Mononuclear cell (primary cell): ENCODE results near the gene RAX2. TPM values are rescaled to one million over a fixed set of nuclear protein-coding genes. Genes with fewer than 3 reads are reported as not detected.

Experiments
- H3K27me3 ChIP-seq: 2 replicates; pipeline ENCODE4 v1.6.0; 2011; ENCODE audit warnings: low read length, control low read depth; ENCODE audit not compliant: insufficient read depth
- H3K4me1 ChIP-seq: 2 replicates; pipeline ENCODE4 v1.5.1; 2011; ENCODE audit warnings: mild to moderate bottlenecking, low read length, control low read depth; ENCODE audit not compliant: insufficient read depth
- H3K4me3 ChIP-seq: 2 replicates; pipeline ENCODE4 v1.5.1; 2011; ENCODE audit warnings: mild to moderate bottlenecking, low read length, moderate library complexity
- H3K9me3 ChIP-seq: 2 replicates; pipeline ENCODE4 v1.5.1; 2011; ENCODE audit warnings: low read depth, mild to moderate bottlenecking, control low read depth, low read length
- total RNA-seq: library from RNA; depleted of rRNA; stranded (reverse); fragments of >200 nt; gene quantifications from one replicate; pipeline ENCODE4 v1.2.3, GENCODE V29; 2012

Gene RAX2
- total RNA-seq, 1 donor: not detected

- H3K4me1 ChIP-seq: peaks cover 20% of the 10 kb centered on the region
- H3K27me3 ChIP-seq: no peaks in the 10 kb centered on the region
- no peak overlapping the region for H3K4me3 ChIP-seq
- no peaks in the 10 kb centered on the region for H3K9me3 ChIP-seq
Observed at GRCh38 chr19:3807574-3808354, 35.7 kb upstream of the RAX2 start.

GRCh38 chr19:3807131-3807480 lies 35.1 kb upstream of the RAX2 start:
- Histone ChIP-seq H3K9me3 (no peaks in the 10 kb centered on the region), H3K4me1 (peaks cover 14% of the 10 kb centered on the region), H3K4me3 (no peak overlapping the region), H3K27me3 (no peaks in the 10 kb centered on the region)

GRCh38 chr19:3805859-3806258 lies 33.8 kb upstream of the RAX2 start:
- H3K4me1 ChIP-seq: peaks cover 18% of the 10 kb centered on the region

GRCh38 chr19:3804429-3804828 lies 32.4 kb upstream of the RAX2 start:
- no peaks in the 10 kb centered on the region for H3K9me3 ChIP-seq
- peaks cover 6% of the 10 kb centered on the region for H3K27me3 ChIP-seq
- H3K4me3 ChIP-seq: no peak overlapping the region
- peaks cover 13% of the 10 kb centered on the region for H3K4me1 ChIP-seq

More at GRCh38 chr19:3805859-3806258, 33.8 kb upstream of the RAX2 start:
- H3K27me3 ChIP-seq: peaks cover 4% of the 10 kb centered on the region
- no peaks in the 10 kb centered on the region for H3K9me3 ChIP-seq
- no peak overlapping the region for H3K4me3 ChIP-seq

- Histone ChIP-seq H3K4me3 (no peak overlapping the region), H3K4me1 (peaks cover 17% of the 10 kb centered on the region), H3K9me3 (no peaks in the 10 kb centered on the region), H3K27me3 (peaks cover 6% of the 10 kb centered on the region)
Observed at GRCh38 chr19:3803986-3804385, 32.0 kb upstream of the RAX2 start.

- H3K27me3 ChIP-seq: peaks cover 6% of the 10 kb centered on the region
- no peaks in the 10 kb centered on the region for H3K9me3 ChIP-seq
- H3K4me1 ChIP-seq: peaks cover 23% of the 10 kb centered on the region
- no peak overlapping the region for H3K4me3 ChIP-seq
Observed at GRCh38 chr19:3803114-3803888, 31.3 kb upstream of the RAX2 start.

GRCh38 chr19:3801412-3802096 lies 29.5 kb upstream of the RAX2 start:
- Histone ChIP-seq H3K27me3 (peaks cover 6% of the 10 kb centered on the region), H3K4me3 (no peak overlapping the region), H3K4me1 (peaks cover 30% of the 10 kb centered on the region), H3K9me3 (no peaks in the 10 kb centered on the region)

GRCh38 chr19:3800996-3801395 lies 29.0 kb upstream of the RAX2 start:
- Histone ChIP-seq H3K27me3 (peaks cover 6% of the 10 kb centered on the region), H3K4me3 (no peak overlapping the region), H3K9me3 (no peaks in the 10 kb centered on the region), H3K4me1 (peaks cover 30% of the 10 kb centered on the region)

GRCh38 chr19:3798137-3798536 lies 26.1 kb upstream of the RAX2 start:
- no peaks in the 10 kb centered on the region for H3K9me3 ChIP-seq
- peaks cover 6% of the 10 kb centered on the region for H3K27me3 ChIP-seq
- no peak overlapping the region for H3K4me3 ChIP-seq
- H3K4me1 ChIP-seq: peaks cover 30% of the 10 kb centered on the region

GRCh38 chr19:3796358-3796757 lies 24.3 kb upstream of the RAX2 start:
- Histone ChIP-seq H3K27me3 (peaks cover 6% of the 10 kb centered on the region), H3K4me3 (no peak overlapping the region), H3K9me3 (no peaks in the 10 kb centered on the region), H3K4me1 (peaks cover 24% of the 10 kb centered on the region)

GRCh38 chr19:3793799-3794198 lies 21.8 kb upstream of the RAX2 start:
- Histone ChIP-seq H3K4me1 (peaks cover 14% of the 10 kb centered on the region), H3K4me3 (no peak overlapping the region), H3K27me3 (no peaks in the 10 kb centered on the region), H3K9me3 (no peaks in the 10 kb centered on the region)

GRCh38 chr19:3792114-3792513 lies 20.1 kb upstream of the RAX2 start:
- H3K9me3 ChIP-seq: no peaks in the 10 kb centered on the region
- H3K4me1 ChIP-seq: peaks cover 3% of the 10 kb centered on the region
- no peaks in the 10 kb centered on the region for H3K27me3 ChIP-seq
- no peak overlapping the region for H3K4me3 ChIP-seq

GRCh38 chr19:3790941-3791340 lies 18.9 kb upstream of the RAX2 start:
- H3K4me3 ChIP-seq: no peak overlapping the region
- no peaks in the 10 kb centered on the region for H3K27me3 ChIP-seq
- H3K4me1 ChIP-seq: peaks cover 3% of the 10 kb centered on the region
- no peaks in the 10 kb centered on the region for H3K9me3 ChIP-seq

GRCh38 chr19:3790209-3790734 lies 18.2 kb upstream of the RAX2 start:
- H3K4me1 ChIP-seq: peaks cover 3% of the 10 kb centered on the region
- no peak overlapping the region for H3K4me3 ChIP-seq
- no peaks in the 10 kb centered on the region for H3K9me3 ChIP-seq
- no peaks in the 10 kb centered on the region for H3K27me3 ChIP-seq
